ENCODE measurements around the gene DIAPH3.

- TF ChIP-seq CTCF (IDR thresholded peaks at IDR 0.05) (no peak), POLR2A (IDR thresholded peaks at IDR 0.05; ENCODE audit: low read length) (no peak), ESRRA (IDR thresholded peaks at IDR 0.05; ENCODE audit: borderline replicate concordance, low read length) (no peak), RCOR1 (IDR thresholded peaks at IDR 0.05; ENCODE audit: low read depth, low read length) (no peak), RAD21 (conservative IDR thresholded peaks at IDR 0.05 in 1 of 2, IDR thresholded peaks at IDR 0.05 in 1 of 2) (no peak), FOSL2 (IDR thresholded peaks at IDR 0.05) (no peak), FOSL2 (CRISPR knock-in tag; IDR thresholded peaks at IDR 0.05) (no peak), SMC3 (IDR thresholded peaks at IDR 0.05) (no peak), MAFK (IDR thresholded peaks at IDR 0.05; ENCODE audit: partially characterized antibody) (no peak), REST (IDR thresholded peaks at IDR 0.05) (no peak), TP53 (CRISPR knock-in tag; IDR thresholded peaks at IDR 0.05) (no peak), PHF8 (IDR thresholded peaks at IDR 0.05; ENCODE audit: borderline replicate concordance, low read depth) (no peak), EP300 (IDR thresholded peaks at IDR 0.05) (no peak), ZFP36 (IDR thresholded peaks at IDR 0.05; ENCODE audit: borderline replicate concordance, partially characterized antibody) (no peak)
Observed at GRCh38 chr13:60114499-60115028, 49.2 kb downstream of the DIAPH3 start.
